Activated naive CD4-positive, alpha-beta T cell treated with anti-CD3 and anti-CD28 coated beads for 36 hours (primary cell): ENCODE measurements around the gene EFNB3. TPM values are rescaled to one million over a fixed set of nuclear protein-coding genes. Genes with fewer than 3 reads are reported as not detected.

Experiments
- CTCF ChIA-PET: fragments of 350-600 bp; sonication (Branson Sonifier 250); formaldehyde crosslinking; loops from one replicate; lab custom pipeline; 2021; ENCODE audit warnings: antibody characterized with exemption; lab: Charles Lee
- DNase-seq: peaks from one replicate; pipeline ENCODE4 v3.0.0-alpha.2; 2020
- H3K27ac Mint-ChIP-seq: one replicate; pipeline ENCODE4 v1.8.0; 2021; ENCODE audit warnings: mild to moderate bottlenecking, mixed read lengths
- H3K27me3 Mint-ChIP-seq: one replicate; pipeline ENCODE4 v1.8.0; 2021; ENCODE audit warnings: low read depth, mixed read lengths
- H3K36me3 Mint-ChIP-seq: one replicate; pipeline ENCODE4 v1.8.0; 2021; ENCODE audit warnings: low read depth, mixed read lengths
- H3K4me1 Mint-ChIP-seq: one replicate; pipeline ENCODE4 v1.8.0; 2021; ENCODE audit warnings: low read depth, mixed read lengths
- H3K4me3 Mint-ChIP-seq: one replicate; pipeline ENCODE4 v1.8.0; 2021; ENCODE audit warnings: mild to moderate bottlenecking, moderate library complexity, mixed read lengths
- H3K9me3 Mint-ChIP-seq: one replicate; pipeline ENCODE4 v1.8.0; 2021; ENCODE audit warnings: mixed read lengths
- intact Hi-C: fragments of 100-400 bp; cut with micrococcal nuclease; formaldehyde crosslinking; loops from one replicate; pipeline ENCODE4 v1.15.1; 2023
- total RNA-seq, 2 experiments: library from RNA; stranded (reverse); gene quantifications; one replicate each; pipeline ENCODE4 v1.2.3, GENCODE V29; 2021

The EFNB3 gene
- total RNA-seq, 2 experiments from 2014 or later: not detected

GRCh38 chr17:7685533-7686221 is 19.3 kb upstream of the EFNB3 start:
- intact Hi-C loops: loop anchor here (1.0 to 10.0 kb wide), 12 partner anchors 113 to 447 kb away; partner anchors contain the start of genes CNTROB, CTDNEP1, EIF5A and ELP5
- Mint-ChIP-seq H3K27ac (peak overlapping the region; percentile 99), H3K4me3 (peak overlapping the region; percentile 89), H3K27me3 (no peaks in the 10 kb centered on the region), H3K4me1 (peaks cover 34% of the 10 kb centered on the region), H3K9me3 (no peaks in the 10 kb centered on the region), H3K36me3 (peaks cover 29% of the 10 kb centered on the region)
- CTCF ChIA-PET: interaction anchor here (0.6 to 4.6 kb wide), 16 partner anchors 8 to 488 kb away, joined by 3 to 56 read pairs (median 5); partner anchors contain the start of genes ATP1B2, SAT2, SENP3 and SHBG
- DNase-seq: peak; percentile 93

DNA sequence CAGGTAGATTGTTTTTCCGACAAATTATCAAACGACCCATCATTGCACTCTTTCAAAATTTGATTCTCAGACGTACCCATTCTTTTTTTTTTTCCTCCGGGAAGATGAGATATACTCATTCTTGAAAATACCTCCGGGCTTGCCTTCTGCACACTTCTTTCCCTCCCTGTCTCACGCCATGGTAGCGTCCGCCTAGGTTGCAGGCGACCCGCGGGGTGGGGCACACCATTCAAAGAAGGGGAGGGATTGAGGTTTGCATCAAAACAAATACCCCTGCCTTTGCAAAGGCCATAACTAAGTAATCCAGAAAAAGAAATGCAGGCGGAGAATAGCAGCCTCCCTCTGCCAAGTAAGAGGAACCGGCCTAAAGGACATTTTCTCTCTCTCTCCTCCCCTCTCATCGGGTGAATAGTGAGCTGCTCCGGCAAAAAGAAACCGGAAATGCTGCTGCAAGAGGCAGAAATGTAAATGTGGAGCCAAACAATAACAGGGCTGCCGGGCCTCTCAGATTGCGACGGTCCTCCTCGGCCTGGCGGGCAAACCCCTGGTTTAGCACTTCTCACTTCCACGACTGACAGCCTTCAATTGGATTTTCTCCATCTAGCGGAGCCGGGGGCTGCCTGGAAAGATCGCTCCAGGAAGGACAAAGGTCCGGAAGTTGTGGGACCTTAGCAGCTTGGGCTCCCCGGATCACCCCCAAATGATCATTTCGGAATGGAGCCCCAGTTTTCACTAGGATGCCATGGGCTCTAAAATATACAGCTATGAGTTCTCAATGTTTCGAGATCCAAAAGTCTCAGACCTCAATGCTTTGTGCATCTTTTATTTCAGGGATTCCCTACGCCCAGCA is 18.6 kb upstream of the EFNB3 start:
- Mint-ChIP-seq H3K27me3 (no peaks in the 10 kb centered on the region), H3K4me1 (peaks cover 35% of the 10 kb centered on the region), H3K4me3 (peak overlapping the region; percentile 89), H3K9me3 (no peaks in the 10 kb centered on the region), H3K27ac (peak overlapping the region; percentile 99), H3K36me3 (peaks cover 32% of the 10 kb centered on the region)
- DNase-seq: peak; percentile 86
- CTCF ChIA-PET: interaction anchor here (0.6 to 4.6 kb wide), 24 partner anchors 9 to 487 kb away, joined by 3 to 56 read pairs (median 5); partner anchors contain the start of genes ATP1B2, CD68, MPDU1 and NEURL4
- intact Hi-C loops: loop anchor here (1.0 to 10.0 kb wide), 13 partner anchors 103 to 448 kb away; partner anchors contain the start of genes CNTROB, CTDNEP1, EIF5A and ELP5

DNA sequence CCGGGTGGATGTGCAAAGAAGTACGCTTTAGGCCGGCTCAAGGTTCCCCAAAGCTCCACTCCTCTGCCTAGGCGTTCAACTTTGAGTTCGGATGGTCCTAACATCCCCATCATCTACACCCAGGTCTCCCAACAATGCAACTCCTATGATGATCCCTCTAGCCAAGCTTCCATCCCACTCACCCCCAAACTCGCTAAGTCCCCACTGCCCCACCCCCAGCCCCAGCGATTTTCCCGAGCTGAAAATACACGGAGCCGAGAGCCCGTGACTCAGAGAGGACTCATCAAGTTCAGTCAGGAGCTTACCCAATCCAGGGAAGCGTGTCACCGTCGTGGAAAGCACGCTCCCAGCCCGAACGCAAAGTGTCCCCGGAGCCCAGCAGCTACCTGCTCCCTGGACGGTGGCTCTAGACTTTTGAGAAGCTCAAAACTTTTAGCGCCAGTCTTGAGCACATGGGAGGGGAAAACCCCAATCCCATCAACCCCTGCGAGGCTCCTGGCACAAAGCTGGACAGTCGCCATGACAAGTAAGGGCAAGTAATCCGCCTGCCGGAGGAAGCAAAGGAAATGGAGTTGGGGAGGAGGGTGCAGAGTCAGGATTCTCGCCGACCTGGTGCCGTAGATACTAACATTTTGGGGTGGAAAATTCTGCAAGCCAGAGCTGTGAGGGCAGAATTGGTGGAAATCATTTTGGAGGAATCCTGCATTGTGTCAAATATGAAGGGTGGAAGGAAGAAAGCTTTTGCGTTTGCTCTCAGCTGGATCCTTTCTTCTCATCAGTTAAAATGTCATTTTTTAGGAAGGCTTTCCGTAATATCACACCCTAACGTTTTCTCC is 17.7 kb upstream of the EFNB3 start, which contains the start of gene TP53:
TSS of gene TP53 (minus strand) at position 419 of the 836 bp plus-strand sequence. CDS start 10,896 bp downstream, outside the sequence.
- Mint-ChIP-seq H3K27ac (peak within 1 kb of the TSS; percentile 99), H3K27me3 (no peaks in the 10 kb centered on the region), H3K4me1 (peaks cover 35% of the 10 kb centered on the region), H3K4me3 (peak within 1 kb of the TSS; percentile 89), H3K9me3 (no peaks in the 10 kb centered on the region), H3K36me3 (peaks cover 32% of the 10 kb centered on the region)
- peak; percentile 94 for DNase-seq
- intact Hi-C loops: loop anchor here (1.0 to 10.0 kb wide), 8 partner anchors 104 to 448 kb away; partner anchors contain the start of genes CTDNEP1, ELP5, MPDU1 and NEURL4
- CTCF ChIA-PET: interaction anchor here (0.6 to 4.6 kb wide), 37 partner anchors 14 to 486 kb away, joined by 3 to 56 read pairs (median 4); partner anchors contain the start of genes ATP1B2, CD68, FXR2 and MPDU1

DNA sequence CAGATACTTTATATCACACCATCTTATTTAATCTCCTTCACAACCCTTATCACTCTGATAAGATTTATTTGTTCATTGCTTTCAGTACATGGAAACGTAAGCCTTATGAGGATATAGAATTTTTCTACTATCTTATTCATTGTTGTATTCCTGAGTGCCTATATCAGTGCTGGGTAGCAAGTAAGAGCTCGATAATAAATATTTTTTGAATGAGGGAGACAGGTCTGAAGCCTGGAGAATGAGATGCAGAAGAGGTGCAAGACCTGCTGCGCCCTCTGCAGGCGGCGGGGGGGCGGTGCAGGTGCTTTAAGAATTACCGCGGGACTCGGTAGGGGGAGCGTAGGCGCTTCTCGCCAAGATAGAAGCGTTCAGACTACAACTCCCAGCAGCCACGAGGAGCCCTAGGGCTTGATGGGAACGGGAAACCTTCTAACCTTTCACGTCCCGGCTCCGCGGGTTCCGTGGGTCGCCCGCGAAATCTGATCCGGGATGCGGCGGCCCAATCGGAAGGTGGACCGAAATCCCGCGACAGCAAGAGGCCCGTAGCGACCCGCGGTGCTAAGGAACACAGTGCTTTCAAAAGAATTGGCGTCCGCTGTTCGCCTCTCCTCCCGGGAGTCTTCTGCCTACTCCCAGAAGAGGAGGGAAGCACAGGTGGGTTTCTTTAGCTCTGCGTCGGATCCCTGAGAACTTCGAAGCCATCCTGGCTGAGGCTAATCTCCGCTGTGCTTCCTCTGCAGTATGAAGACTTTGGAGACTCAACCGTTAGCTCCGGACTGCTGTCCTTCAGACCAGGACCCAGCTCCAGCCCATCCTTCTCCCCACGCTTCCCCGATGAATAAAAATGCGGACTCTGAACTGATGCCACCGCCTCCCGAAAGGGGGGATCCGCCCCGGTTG is 16.8 kb upstream of the EFNB3 start, which contains the start of gene WRAP53:
TSS of gene WRAP53 (plus strand) at position 570 of the 900 bp plus-strand sequence. CDS start at position 742, 172 bp downstream.
- intact Hi-C loops: loop anchor here (1.0 to 10.0 kb wide), 14 partner anchors 56 to 449 kb away; partner anchors contain the start of genes CD68, CTDNEP1, ELP5 and MPDU1
- Mint-ChIP-seq H3K9me3 (no peaks in the 10 kb centered on the region), H3K4me3 (peak within 1 kb of the TSS; percentile 89), H3K4me1 (peaks cover 33% of the 10 kb centered on the region), H3K27me3 (no peaks in the 10 kb centered on the region), H3K27ac (peak within 1 kb of the TSS; percentile 99), H3K36me3 (peaks cover 37% of the 10 kb centered on the region)
- DNase-seq: peak; percentile 98
- CTCF ChIA-PET: interaction anchor here (0.5 to 4.6 kb wide), 36 partner anchors 9 to 432 kb away, joined by 3 to 56 read pairs (median 5); partner anchors contain the start of genes ATP1B2, CD68, FXR2 and MPDU1

- Mint-ChIP-seq H3K4me1 (peaks cover 29% of the 10 kb centered on the region), H3K27ac (peak overlapping the region; percentile 72), H3K27me3 (no peaks in the 10 kb centered on the region), H3K4me3 (peak overlapping the region; percentile 89), H3K36me3 (peaks cover 40% of the 10 kb centered on the region), H3K9me3 (no peaks in the 10 kb centered on the region)
- CTCF ChIA-PET: interaction anchor here (0.5 to 4.6 kb wide), 14 partner anchors 10 to 430 kb away, joined by 3 to 56 read pairs (median 6); partner anchors contain the start of genes ATP1B2, FXR2, SENP3 and SHBG
- no peak for DNase-seq
- intact Hi-C loops: loop anchor here (1.0 to 10.0 kb wide), 9 partner anchors 57 to 437 kb away; partner anchors contain the start of genes CD68, CTDNEP1, ELP5 and NAA38
Observed at GRCh38 chr17:7688808-7689316, 16.1 kb upstream of the EFNB3 start.

DNA sequence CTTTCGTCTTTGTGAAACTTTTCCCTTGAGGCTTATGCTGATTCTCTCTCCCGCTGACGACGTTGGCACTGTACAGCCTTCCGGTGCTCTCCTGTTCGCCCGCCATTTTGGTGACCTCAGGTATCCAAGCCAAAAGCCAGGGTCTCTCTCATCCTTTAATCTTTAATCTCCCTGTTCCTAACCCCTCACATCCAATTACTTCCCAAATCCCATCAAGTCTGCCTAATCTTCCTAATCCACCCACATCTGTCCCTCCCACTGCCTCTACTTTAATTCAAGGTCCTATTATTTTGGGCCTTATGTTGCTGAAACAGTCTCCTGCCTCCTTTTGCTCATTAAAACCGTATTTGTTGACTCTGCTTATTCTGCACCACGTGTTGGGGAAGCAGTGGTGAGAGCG is 9.4 kb upstream of the EFNB3 start:
- H3K36me3 Mint-ChIP-seq: peaks cover 39% of the 10 kb centered on the region
- no peaks in the 10 kb centered on the region for H3K27me3 Mint-ChIP-seq
- no peaks in the 10 kb centered on the region for H3K9me3 Mint-ChIP-seq
- H3K4me1 Mint-ChIP-seq: peaks cover 1% of the 10 kb centered on the region
- H3K4me3 Mint-ChIP-seq: no peak overlapping the region
- CTCF ChIA-PET: no interaction called here
- no peak overlapping the region for H3K27ac Mint-ChIP-seq
- intact Hi-C loops: no loop called here
- DNase-seq: no peak

GRCh38 chr17:7697828-7698588 is 7.0 kb upstream of the EFNB3 start:
- CTCF ChIA-PET: no interaction called here
- Mint-ChIP-seq H3K4me3 (no peak overlapping the region), H3K27ac (no peak overlapping the region), H3K9me3 (no peaks in the 10 kb centered on the region), H3K36me3 (peaks cover 51% of the 10 kb centered on the region), H3K27me3 (no peaks in the 10 kb centered on the region), H3K4me1 (no peaks in the 10 kb centered on the region)
- intact Hi-C loops: no loop called here
- DNase-seq: no peak

DNA sequence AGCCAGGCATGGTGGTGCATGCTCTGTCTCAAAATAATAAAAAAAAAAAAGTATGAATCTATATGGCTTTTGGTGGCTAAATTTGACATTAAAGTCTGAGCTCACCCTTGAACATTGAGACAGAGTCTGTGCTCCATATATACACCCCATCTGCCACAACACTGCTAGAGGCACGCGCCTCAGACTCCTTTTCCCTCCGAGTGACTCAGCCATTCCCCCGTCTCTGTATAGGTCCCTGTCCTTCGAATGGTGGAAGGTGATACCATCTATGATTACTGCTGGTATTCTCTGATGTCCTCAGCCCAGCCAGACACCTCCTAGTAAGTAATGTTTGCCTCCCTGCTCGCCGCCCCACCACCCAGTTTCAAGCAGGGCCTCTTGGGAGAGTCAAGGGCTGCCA is 4.5 kb upstream of the EFNB3 start:
- peaks cover 7% of the 10 kb centered on the region for H3K4me1 Mint-ChIP-seq
- CTCF ChIA-PET: interaction anchor here (0.6 to 2.4 kb wide), 2 partner anchors 12 to 215 kb away, joined by 5 to 8 read pairs; partner anchors contain the start of genes TP53 and WRAP53
- no peak overlapping the region for H3K27ac Mint-ChIP-seq
- DNase-seq: no peak
- H3K36me3 Mint-ChIP-seq: peaks cover 43% of the 10 kb centered on the region
- no peaks in the 10 kb centered on the region for H3K9me3 Mint-ChIP-seq
- intact Hi-C loops: no loop called here
- peaks cover 15% of the 10 kb centered on the region for H3K27me3 Mint-ChIP-seq
- no peak overlapping the region for H3K4me3 Mint-ChIP-seq

- H3K27me3 Mint-ChIP-seq: peaks cover 27% of the 10 kb centered on the region
- peaks cover 34% of the 10 kb centered on the region for H3K36me3 Mint-ChIP-seq
- H3K4me1 Mint-ChIP-seq: peaks cover 11% of the 10 kb centered on the region
- CTCF ChIA-PET: interaction anchor here (2.4 kb wide), 1 partner anchor 13 kb away, joined by 8 read pairs; the partner anchor contains the start of genes TP53 and WRAP53
- intact Hi-C loops: no loop called here
- no peak overlapping the region for H3K4me3 Mint-ChIP-seq
- no peak for DNase-seq
- H3K27ac Mint-ChIP-seq: no peak overlapping the region
- no peaks in the 10 kb centered on the region for H3K9me3 Mint-ChIP-seq
Observed at GRCh38 chr17:7701681-7702080, 3.3 kb upstream of the EFNB3 start.
